Measurements from ENCODE around the gene NQO2.

NQO2 gene

DNA sequence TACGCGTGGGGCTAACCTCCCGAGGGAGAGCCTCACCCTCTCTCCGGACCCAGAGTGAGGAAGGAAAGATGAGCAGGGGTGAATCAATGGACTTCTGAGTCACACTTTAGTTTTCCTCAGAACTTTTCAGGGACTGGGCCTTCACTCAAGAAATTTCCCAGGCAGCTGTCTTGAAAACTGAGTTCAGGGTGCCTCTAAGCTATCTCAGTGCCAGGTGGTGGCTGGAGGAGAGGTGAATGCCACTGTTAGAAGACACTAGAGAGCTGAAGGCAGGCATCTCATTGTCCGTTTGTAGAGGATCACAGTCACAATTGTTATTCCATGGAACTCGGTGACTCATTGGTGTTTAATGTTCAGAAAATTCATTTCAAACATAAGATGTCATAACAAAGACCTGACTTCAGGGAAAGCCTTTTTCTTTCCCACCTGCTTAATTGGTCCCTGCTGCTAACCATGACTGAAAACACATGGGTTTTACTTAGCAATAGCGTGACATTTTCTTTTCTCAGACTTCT lies 23.1 kb upstream of the NQO2 start:
- in situ Hi-C loops (cut with HindIII; ENCODE audit: low pct_ligation_motif_present, low sequenced_read_pairs) = no loop called here
- H3K27me3 ChIP-seq (replicated peaks) = no peaks in the 10 kb centered on the region
- no peak overlapping the region for H3K4me3 ChIP-seq (ENCODE audit: low read depth, low read length)
- H3K36me3 ChIP-seq (replicated peaks) = no peaks in the 10 kb centered on the region
- DNase-seq = peak; percentile 56
- peak overlapping the region; percentile 87 for H3K27ac ChIP-seq
- no peak for TF ChIP-seq CTCF (IDR thresholded peaks at IDR 0.05; ENCODE audit: low read depth, low read length, missing control alignments)

GRCh38 chr6:2977290-2977689 lies 22.4 kb upstream of the NQO2 start:
- H3K27me3 ChIP-seq (replicated peaks) = no peaks in the 10 kb centered on the region
- no peak overlapping the region for H3K4me3 ChIP-seq (ENCODE audit: low read depth, low read length)
- H3K36me3 ChIP-seq (replicated peaks) = no peaks in the 10 kb centered on the region
- no peak for TF ChIP-seq CTCF (IDR thresholded peaks at IDR 0.05; ENCODE audit: low read depth, low read length, missing control alignments)
- no peak for DNase-seq
- H3K27ac ChIP-seq = peak overlapping the region; percentile 87
- in situ Hi-C loops (cut with HindIII; ENCODE audit: low pct_ligation_motif_present, low sequenced_read_pairs) = no loop called here

GRCh38 chr6:2977799-2978590 lies 21.7 kb upstream of the NQO2 start:
- no peak for TF ChIP-seq CTCF (IDR thresholded peaks at IDR 0.05; ENCODE audit: low read depth, low read length, missing control alignments)
- Histone ChIP-seq H3K4me3 (ENCODE audit: low read depth, low read length) (no peak overlapping the region), H3K27ac (no peak overlapping the region), H3K27me3 (replicated peaks) (no peaks in the 10 kb centered on the region), H3K36me3 (replicated peaks) (no peaks in the 10 kb centered on the region)
- no peak for DNase-seq
- in situ Hi-C loops (cut with HindIII; ENCODE audit: low pct_ligation_motif_present, low sequenced_read_pairs) = no loop called here

- Histone ChIP-seq H3K36me3 (replicated peaks) (no peaks in the 10 kb centered on the region), H3K27ac (no peak overlapping the region), H3K4me3 (ENCODE audit: low read depth, low read length) (no peak overlapping the region), H3K27me3 (replicated peaks) (no peaks in the 10 kb centered on the region)
- DNase-seq = no peak
- no peak for TF ChIP-seq CTCF (IDR thresholded peaks at IDR 0.05; ENCODE audit: low read depth, low read length, missing control alignments)
- in situ Hi-C loops (cut with HindIII; ENCODE audit: low pct_ligation_motif_present, low sequenced_read_pairs) = no loop called here
Measured at GRCh38 chr6:2978923-2979322, 20.8 kb upstream of the NQO2 start.

GRCh38 chr6:2979819-2980464 lies 19.8 kb upstream of the NQO2 start:
- no peak for TF ChIP-seq CTCF (IDR thresholded peaks at IDR 0.05; ENCODE audit: low read depth, low read length, missing control alignments)
- H3K27me3 ChIP-seq (replicated peaks) = no peaks in the 10 kb centered on the region
- H3K27ac ChIP-seq = no peak overlapping the region
- in situ Hi-C loops (cut with HindIII; ENCODE audit: low pct_ligation_motif_present, low sequenced_read_pairs) = no loop called here
- no peak for DNase-seq
- no peaks in the 10 kb centered on the region for H3K36me3 ChIP-seq (replicated peaks)
- no peak overlapping the region for H3K4me3 ChIP-seq (ENCODE audit: low read depth, low read length)
